HK-2 (cell line): ENCODE data around the gene OSBPL8.
A peak's percentile ranks its signal among the peaks of the same experiment; 100 is the strongest.
"Not testable (repeated sequence)": the region's sequence is repeated elsewhere in the genome, so short reads cannot be mapped to it uniquely, and the experiment has no call there.

ENCODE experiments used
- DNase-seq: peaks from one replicate; pipeline ENCODE4 v3.0.0-alpha.2; 2018; ENCODE audit not compliant: unreplicated experiment

OSBPL8 gene

DNA sequence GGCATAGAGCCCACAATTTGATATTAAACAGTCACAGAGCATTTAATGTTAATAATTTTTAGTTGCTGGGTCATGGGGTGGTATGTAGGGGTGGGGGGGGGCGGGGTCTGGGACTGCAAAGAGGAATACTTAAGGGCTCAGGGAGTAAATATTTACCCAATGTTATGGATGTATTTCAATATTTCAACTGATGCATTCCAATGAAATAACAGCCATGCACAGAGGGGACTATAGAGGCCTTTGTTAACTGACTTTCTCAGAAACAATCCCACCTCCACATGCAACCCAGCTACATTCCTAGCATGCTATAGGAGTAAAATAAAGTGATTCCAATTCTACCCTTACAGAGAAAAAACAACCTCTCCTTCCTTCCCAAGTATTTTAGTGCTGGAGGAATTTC is 203.5 kb downstream of the OSBPL8 start:
- DNase-seq, result no peak

DNA sequence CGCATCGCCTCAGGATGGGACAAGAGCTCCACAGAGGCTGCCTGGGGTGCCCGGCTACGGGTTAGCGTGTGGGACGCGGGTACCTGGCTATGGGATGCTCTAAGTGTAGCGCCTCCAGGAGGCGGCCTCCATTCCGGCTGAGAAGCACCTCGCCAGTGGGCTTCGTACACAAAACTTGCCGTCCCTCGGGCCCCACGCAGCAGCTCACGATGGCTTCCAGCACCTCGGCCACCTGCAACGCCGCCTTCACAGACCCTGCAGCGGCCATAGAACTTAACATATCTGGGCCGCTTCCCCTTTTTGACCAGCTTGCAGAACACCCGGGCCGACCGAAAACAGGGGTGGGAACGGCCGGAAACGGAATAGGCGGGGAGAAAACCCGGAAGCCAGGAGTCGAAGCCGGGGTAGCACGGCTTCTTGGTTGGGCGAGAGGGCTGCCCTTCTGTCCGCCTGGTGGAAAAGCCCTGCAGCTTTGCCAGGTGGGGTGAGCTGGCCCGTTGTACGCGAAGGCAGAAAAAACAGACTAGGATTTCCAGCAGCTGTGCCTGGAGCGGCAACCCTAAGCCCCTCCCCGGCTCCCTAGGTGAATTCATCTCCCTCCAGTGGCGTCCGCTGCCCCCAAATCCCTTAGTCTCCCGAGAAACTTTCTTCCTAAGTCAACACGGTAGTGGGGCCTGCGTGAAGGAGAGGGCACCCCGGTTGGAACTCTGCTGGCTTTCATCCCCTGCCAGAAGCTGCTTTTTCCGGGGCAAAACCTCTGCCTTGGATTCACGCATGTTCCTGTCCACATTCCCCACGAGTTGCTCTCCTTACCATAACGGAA is 211.3 kb downstream of the OSBPL8 start, which contains the start of gene BBS10:
TSS of gene BBS10 (minus strand) at position 337 of the 823 bp plus-strand sequence. CDS start at position 280, 57 bp downstream.
- DNase-seq, result peak; percentile 92

DNA sequence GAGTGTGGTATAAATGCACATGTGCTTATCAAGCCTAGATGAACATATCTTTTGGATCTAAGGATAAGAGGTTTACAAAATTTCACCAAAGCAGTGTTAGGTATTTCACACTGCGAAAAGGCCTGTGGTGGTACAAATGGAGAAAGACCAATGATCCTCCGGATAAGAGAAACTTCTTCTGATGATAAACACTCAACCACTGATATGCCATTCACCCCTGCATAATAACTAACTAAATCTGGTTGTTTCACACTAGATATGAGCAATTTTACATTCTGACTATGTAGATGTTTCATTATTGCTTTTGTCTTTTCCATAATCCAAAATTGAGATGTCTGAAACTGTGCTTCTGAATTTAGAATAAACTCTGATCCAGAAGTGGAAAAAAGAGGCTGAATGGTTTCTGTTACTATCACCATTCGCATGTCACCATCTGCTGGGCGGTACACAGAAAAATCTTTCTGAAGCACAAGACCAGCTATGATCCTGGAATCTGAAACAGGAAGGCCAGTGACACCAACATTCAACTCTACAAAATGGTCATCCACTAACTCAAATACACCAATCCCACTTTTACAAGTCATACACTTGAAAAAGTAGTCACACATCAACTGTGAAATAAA is 212.7 kb downstream of the OSBPL8 start:
- no peak for DNase-seq

DNA sequence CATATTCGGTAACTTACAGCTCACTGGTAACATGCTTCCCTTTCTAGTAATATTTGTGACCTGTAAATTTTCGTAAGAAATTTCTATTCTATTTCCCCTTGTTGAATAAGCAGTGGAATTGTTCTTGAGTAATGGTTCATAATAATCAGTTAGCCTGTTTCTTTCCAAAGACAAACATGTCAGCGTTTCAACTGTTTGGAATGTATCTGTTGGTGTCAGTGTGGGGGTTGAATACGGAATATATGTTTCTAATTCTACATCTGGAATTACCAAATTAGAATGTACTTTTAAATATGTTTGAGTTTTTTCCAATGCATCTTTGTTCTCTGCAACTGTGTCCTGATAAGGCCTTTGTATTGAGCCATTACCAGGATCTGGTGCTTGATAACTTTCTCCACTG is 213.3 kb downstream of the OSBPL8 start:
- DNase-seq, result no peak

DNA sequence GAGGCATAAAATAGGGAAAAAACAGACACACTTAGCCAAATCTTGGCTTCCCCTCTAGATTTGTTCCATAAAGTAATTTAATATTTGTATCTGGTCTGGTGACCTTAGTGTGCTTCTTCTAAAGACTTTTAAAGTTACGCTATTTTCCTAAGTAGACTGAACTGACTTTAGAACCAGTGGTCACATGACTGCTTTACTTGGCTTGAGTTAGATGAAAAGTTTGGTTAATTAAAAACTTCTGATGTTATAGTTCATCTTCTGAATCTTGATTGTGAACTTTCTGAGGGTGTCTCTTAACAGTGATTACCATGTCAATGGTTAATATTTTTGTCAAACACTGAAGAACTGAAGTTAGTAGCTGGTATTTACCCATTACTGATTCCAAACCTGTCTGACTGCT is 214.0 kb downstream of the OSBPL8 start:
- no peak for DNase-seq

DNA sequence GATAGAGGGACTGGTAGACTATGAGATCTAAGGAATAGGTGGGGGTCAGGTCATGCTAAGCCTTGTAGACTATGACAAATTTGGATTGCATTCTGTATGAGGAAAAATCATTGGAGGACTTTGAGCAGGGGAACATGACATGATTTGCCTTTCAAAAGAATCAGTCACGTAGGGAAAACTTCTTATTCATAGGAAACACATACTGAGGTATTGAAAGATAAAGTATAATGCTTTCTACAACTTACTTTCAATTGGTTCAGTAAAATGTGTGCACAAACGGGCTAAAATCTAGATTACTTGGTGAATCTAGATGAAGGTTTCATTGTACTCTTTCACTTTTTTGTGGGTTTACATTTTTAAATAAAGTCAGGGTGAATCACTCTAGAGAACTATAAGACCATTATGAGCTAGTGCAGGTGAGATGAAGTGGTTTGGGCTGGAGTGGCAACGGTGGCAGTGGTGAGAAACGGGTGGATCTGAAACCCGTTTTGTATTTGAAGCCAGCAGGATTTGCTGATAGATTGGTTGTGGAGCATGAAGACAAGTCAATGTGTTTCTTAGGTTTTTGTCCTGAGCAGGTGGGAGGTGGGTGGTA is 218.0 kb downstream of the OSBPL8 start:
- DNase-seq, result no peak

DNA sequence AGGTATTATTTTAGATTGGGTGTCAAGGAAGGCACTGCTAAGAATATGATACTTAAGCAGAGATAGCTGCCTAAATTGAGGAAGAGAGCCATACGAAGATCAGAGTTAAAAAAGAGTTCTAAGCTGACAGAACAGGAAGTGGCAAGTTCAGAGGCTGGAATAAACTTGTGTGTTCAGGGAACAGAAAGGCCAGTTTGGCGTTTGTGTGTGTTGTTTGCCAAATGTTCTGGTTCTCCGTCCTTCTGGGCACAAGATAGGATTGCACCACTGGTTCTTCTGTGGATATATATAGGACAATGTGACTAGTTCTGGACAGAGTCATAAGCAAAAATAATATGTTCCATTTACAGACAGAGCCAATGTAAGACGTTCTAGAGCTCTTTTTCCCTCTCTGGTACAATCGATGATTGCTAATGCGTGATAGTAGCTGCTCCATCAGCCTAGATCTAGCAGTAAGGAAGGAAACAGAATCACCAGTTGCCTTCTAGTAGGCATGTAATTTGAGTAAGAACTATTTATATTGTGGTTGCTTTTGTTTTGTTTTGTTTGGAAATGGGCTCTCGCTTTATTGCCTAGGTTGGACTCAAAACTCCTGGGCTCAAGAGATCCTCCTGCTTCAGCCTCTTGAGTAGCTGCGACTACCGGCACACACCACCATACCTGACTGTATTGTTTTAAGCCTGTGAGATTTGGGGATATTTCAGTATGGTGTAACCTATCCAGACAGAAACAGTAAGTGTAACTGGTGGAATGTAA is 218.7 kb downstream of the OSBPL8 start:
- no peak for DNase-seq

DNA sequence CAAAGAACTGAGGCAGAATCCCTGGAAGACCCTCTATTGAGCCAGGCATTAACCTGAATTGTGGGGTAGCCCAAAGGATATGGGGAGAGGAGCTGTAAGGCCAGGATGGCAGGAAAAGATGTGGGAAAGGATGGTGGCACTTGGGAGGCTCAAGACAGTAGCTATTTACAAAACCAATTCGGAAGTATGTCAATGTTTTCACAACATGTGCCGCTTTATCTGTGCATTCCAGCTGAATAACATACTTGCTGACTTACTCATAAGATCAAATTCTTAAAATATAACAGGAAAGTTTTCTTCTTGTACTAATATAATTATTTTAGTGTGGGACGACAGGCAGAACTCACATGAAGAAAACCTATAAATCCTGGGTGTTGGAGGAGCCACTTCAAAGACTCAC is 222.0 kb downstream of the OSBPL8 start:
- no peak for DNase-seq

DNA sequence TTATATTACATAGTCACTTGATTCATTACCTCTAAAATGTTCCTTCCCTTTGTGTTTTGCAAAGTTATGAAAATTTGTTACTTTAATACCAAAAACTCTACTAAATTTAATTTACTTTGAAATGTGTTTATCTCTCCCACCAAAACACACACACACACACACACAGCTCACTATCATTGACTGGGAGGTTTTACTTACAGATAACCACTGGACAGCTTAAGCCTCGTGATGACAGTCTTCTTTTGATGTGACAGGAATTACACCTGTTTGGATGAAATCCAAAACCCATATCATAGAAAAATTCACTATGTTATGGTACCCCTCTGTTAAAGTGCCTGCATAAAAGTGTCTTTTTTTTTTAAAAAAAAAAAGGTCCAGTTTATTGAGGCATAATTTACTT is 227.0 kb downstream of the OSBPL8 start:
- DNase-seq, result no peak

DNA sequence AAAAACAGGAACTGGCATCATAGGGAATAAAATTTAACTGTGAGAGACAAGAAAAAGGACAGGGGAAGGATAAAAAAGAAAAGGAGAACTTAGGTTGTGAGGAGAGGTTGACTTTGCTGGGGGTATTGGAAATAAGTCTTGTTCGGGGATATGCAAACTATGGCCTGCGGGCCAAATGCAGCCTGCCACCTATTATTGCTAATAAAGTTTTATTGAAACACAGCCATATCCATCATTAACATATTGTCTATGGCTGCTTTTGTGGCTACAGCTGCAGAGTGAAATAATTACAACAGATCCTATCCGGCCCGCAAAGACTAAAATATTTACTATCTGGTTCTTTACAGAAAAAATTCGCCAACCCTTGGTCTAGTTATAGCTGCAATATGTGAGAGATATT is 230.0 kb downstream of the OSBPL8 start:
- DNase-seq, result no peak

DNA sequence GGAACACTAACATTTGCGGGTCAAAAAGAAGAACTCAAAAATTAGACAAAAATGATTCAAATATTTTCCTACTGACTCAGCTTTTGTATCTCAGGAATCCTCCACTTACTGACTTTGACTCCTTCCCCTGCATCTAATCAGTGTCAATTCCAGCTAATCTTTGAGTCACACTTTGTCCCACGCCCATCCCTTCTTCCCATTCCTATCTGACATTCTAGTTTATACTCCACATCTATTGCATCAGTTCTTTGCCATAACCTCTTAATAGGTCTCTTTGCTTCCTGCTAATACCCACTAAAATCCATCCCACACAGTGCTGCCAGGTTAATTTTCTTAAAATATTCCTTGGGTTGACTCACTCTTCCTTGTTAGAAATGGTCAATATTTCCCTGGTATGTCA is 230.4 kb downstream of the OSBPL8 start:
- peak; percentile 28 for DNase-seq

DNA sequence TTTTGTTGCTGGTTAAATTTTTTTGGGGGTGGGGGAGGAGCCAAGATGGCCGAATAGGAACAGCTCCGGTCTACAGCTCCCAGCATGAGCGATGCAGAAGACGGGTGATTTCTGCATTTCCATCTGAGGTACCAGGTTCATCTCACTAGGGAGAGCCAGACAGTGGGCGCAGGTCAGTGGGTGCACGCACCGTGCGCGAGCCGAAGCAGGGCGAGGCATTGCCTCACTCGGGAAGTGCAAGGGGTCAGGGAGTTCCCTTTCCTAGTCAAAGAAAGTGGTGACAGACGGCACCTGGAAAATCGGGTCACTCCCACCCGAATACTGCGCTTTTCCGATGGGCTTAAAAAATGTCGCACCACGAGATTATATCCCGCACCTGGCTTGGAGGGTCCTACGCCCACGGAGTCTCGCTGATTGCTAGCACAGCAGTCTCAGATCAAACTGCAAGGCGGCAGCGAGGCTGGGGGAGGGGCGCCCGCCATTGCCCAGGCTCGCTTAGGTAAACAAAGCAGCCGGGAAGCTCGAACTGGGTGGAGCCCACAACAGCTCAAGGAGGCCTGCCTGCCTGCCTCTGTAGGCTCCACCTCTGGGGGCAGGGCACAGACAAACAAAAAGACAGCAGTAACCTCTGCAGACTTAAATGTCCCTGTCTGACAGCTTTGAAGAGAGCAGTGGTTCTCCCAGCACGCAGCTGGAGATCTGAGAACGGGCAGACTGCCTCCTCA is 239.8 kb downstream of the OSBPL8 start:
- DNase-seq, result not testable (repeated sequence)

DNA sequence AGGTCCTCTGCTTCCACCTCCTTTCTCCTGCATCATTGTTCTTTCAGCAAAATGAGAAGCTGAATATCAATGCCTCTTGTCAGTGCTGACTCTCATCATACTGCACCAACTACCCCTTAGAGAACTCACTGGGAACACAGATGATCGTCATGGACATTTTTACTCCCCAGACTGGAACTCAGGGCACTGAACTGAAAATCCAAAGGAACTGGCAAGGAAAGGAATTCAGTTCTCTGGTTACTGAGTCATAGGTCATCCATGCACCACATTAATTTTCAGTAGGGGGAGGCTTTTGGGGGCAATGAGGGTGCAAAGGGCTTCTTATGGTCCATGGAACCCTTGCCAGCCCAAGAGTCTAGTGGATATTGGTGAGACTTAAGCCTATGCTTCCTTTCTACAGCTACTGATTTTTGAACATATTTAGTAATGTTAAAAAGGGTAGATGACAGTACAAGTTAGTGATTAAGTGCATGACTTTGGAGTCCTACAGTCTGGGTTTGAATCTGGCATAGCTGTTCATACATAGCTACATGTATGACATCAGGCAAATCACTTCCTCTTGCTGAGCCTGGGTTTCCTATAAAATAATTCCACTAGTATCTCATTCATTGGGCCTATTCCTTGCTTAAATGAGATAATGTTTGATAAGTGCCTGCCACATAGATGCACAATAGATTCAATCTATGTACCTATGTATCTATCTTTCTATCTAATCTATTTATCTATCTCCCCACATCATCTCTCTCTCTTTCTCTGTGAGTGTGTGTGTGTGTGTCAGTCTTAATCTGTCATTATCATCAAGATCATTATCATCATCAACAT is 240.6 kb downstream of the OSBPL8 start:
- DNase-seq, result no peak

DNA sequence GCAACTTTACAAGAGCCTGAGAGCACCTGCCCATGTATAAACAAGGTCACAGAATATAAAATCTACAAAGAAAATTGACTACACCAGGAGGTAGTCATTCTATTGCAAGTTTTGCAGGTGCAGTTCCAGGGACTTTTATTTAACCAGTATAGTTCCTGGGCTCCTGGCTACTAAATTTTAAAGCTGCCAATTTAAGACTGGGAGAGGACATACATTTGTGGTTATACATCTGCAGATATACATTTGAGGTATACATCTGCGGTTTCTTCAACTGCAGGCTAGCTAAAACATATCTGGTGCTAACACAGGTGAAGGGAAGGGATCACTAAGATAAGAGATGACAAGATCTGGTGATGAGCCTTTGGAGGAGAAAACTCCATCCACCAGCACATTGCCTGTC is 241.6 kb downstream of the OSBPL8 start:
- DNase-seq, result no peak

DNA sequence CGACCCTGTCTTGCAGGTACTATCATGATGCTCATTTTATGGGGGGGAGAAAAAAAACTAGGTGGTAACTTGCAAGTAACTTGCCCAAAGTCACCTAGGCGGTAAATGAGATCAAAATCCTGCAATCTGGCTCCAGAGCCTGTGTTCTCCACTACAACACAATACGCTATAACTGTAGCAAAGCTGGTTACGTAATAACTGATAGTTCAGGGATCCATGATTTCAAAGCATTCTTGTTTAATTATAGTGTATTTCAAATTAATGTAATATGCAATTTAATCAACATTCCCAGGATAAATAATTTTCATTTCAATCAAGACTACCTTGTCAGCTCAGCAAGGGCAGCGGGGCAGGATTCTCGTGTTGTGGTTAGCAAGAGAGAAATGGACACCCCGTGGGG is 243.1 kb downstream of the OSBPL8 start:
- no peak for DNase-seq

DNA sequence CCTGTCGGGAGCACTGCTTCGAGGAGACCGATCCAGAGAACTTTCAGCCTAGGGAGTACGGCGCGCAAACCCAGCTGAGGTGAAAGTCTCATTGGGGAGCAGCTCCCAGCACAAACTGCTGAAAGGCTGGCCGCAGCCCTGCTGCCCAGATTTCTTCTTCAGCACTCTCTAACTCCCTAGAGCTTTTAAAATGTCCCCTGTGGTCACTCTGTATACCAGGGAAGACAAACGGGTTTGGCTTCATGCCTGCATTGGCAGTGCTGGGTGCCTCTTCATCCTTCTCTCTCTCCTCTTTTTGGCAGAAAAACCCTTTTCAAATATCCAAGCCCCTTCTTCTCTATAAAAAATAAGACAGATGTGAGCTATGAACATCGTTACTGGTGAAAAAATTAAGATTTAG is 246.3 kb downstream of the OSBPL8 start:
- no peak for DNase-seq

DNA sequence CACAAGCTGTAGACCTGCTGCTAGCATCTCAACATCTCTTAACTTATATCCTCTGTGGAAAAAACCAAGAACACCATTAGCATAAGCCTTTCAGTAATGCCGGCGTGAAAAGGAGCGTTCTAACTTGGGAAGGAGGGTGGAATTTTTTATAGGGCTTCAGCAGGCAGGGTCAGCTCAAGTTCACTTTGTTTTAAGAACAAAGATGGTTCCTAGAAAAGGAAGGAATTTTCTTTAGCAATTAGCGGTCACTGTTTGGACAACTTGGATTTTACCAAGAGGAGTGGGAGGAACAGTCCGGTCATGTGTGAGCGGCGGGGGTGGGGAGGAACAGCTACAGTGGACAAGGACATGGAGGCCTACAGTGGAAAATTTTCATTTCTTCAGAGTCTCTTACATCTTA is 247.3 kb downstream of the OSBPL8 start:
- DNase-seq, result no peak

DNA sequence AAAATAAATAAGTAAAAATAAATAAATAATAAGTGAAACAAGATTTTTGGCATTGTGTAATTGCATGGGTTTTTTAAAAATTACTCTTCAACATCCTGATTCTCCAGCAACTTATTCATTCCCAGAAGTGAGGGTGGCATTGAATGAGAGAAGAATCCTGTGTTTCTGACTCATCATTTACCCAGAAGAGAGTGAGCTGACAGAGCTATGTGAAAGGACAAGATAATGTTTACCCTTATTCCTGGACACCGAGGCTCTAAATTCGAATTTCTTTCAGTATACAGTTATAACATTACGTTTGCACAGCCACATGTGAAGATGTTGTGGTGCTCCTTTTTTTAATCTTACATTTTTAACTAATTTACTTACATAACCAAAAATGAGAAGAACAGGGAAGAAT is 247.8 kb downstream of the OSBPL8 start:
- no peak for DNase-seq

DNA sequence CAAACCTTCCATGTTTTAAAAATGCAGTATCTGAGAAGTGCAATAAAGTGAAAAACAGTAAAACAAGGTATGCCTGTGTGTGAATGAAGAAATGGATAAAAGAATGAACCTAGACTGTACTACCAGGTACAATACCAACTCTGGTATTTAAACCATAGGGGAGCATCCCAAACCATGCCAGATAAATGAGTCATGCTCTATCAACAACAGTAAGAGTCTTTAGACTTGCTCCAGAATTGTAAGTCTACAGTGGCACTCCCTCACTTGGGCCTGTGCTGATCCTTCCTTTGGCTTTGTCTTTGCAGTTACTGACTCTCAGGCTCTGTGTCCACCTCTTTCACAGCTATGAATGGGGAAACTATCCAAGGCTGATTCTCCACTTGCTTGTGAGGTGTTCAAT is 249.5 kb downstream of the OSBPL8 start:
- no peak for DNase-seq

DNA sequence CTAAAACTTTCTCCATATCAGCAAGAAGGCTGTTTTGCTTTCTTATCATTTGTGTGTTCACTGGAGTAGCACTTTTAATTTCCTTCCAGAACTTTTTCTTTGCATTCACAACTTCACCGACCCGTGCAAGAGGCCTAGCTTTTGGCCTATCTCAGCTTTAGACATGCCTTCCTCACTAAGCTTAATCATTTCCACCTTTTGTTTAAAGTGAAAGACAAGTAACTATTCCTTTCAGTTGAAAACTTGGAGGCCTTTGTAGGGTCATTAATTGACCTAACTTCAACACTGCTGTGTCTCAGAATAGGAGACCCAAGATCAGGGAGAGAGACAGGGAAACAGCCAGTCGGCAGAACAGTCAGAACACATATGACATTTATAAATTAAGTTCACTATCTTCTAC is 250.7 kb downstream of the OSBPL8 start:
- DNase-seq, result no peak

DNA sequence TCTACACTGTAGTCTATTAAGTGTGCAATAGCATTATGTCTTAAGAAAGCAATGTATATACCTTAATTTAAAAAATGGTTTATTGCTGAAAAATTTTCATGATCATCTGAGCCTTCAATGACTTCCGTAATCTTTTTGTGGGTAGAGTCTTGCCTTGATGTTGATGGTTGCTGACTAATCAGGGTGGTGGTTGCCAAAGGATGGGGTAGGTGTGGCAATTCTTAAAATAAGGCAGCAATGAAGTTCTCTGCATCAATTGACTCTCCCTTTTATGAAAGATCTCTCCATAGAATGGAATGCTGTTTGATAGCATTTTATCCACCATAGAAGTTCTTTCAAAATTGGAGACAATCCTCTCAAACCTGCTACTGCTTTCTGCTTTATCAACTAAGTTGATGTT is 252.5 kb downstream of the OSBPL8 start:
- DNase-seq, result no peak
